GM12878 (cell line): Measurements from ENCODE around the gene RNF130.

Experiments used
- BACH1 ChIP-seq: fragments of 450-650 bp; IDR thresholded peaks from 2 replicates; pipeline ENCODE4 v1.6.1; 2017; ENCODE audit warnings: mild to moderate bottlenecking, borderline replicate concordance
- CHD4 ChIP-seq: fragments of 200-600 bp; sonication (generic); IDR thresholded peaks from 2 replicates; pipeline ENCODE4 v1.6.1; 2016; ENCODE audit warnings: mild to moderate bottlenecking
- EP300 ChIP-seq, 2 experiments: fragments of 150-350 bp in 1 of 2; IDR thresholded peaks; 2 replicates each; pipeline ENCODE4 v1.6.1; 2011 to 2012; ENCODE audit warnings: low read depth in 2 of 2, low read length in 2 of 2, borderline replicate concordance in 1 of 2, improper control_type of control experiment in 1 of 2, inconsistent platforms in 1 of 2; ENCODE audit not compliant: control insufficient read depth in 1 of 2
- HDAC2 ChIP-seq: fragments of 200-600 bp; sonication (generic); IDR thresholded peaks from 2 replicates; pipeline ENCODE4 v1.6.1; 2017
- JUND ChIP-seq: IDR thresholded peaks from 2 replicates; pipeline ENCODE4 v1.6.1; 2012; ENCODE audit warnings: low read depth, mild to moderate bottlenecking, low read length, improper control_type of control experiment, moderate library complexity
- NBN ChIP-seq: fragments of 450-650 bp; IDR thresholded peaks from 2 replicates; pipeline ENCODE4 v1.6.1; 2016
- PML ChIP-seq: IDR thresholded peaks from 2 replicates; pipeline ENCODE4 v1.6.1; 2012; ENCODE audit warnings: low read length, inconsistent platforms
- POLR2A ChIP-seq: IDR thresholded peaks from 2 replicates; pipeline ENCODE4 v1.6.1; 2011; ENCODE audit warnings: low read depth, mild to moderate bottlenecking, low read length
- POLR2AphosphoS5 ChIP-seq: IDR thresholded peaks from 2 replicates; pipeline ENCODE4 v1.6.1; 2011; ENCODE audit warnings: mild to moderate bottlenecking, low read length, inconsistent platforms
- RUNX3 ChIP-seq: IDR thresholded peaks from 2 replicates; pipeline ENCODE4 v1.6.1; 2012; ENCODE audit warnings: low read length, inconsistent platforms
- TCF7 ChIP-seq: IDR thresholded peaks from 2 replicates; pipeline ENCODE4 v1.6.1; 2014; ENCODE audit warnings: antibody characterized with exemption, borderline replicate concordance
- YY1 ChIP-seq: IDR thresholded peaks from 2 replicates; pipeline ENCODE4 v1.6.1; 2011; ENCODE audit warnings: low read depth, mild to moderate bottlenecking, low read length
- TF ChIP-seq, protein P1 (sequence below): IDR thresholded peaks from 2 replicates; pipeline ENCODE4 v1.6.1; 2011; ENCODE audit warnings: low read depth, low read length, improper control_type of control experiment, borderline replicate concordance
- TF ChIP-seq, protein P2 (sequence below): IDR thresholded peaks from 2 replicates; pipeline ENCODE4 v1.6.1; 2012; ENCODE audit warnings: low read depth, low read length, improper control_type of control experiment

DNA sequence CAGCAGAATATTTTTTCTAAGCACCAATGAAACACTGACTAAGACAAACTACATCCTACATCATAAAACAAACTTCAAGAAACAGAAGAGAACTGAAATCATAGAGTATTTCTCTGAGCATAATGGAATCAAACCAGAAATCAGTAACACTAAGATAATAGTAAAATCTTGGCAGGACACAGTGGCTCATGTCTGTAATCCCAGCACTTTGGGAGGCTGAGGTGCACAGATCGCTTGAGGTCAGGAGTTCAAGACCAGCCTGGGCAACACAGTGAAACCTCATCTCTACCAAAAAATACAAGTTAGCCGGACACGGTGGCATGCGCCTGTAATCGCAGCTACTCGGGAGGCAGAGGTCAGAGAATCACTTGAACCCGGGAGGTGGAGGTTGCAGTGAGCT is 63.1 kb downstream of the RNF130 start:
- TF ChIP-seq, protein P1, sequence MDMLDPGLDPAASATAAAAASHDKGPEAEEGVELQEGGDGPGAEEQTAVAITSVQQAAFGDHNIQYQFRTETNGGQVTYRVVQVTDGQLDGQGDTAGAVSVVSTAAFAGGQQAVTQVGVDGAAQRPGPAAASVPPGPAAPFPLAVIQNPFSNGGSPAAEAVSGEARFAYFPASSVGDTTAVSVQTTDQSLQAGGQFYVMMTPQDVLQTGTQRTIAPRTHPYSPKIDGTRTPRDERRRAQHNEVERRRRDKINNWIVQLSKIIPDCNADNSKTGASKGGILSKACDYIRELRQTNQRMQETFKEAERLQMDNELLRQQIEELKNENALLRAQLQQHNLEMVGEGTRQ = no peak
- no peak for TF ChIP-seq POLR2A
- no peak for TF ChIP-seq HDAC2
- no peak for TF ChIP-seq RUNX3
- no peak for TF ChIP-seq EP300 (IDR thresholded peaks at IDR 0.05; ENCODE audit: borderline replicate concordance in 1 of 2, control insufficient read depth in 1 of 2, low read depth in 2 of 2, low read length in 2 of 2)
- TF ChIP-seq, protein P2, sequence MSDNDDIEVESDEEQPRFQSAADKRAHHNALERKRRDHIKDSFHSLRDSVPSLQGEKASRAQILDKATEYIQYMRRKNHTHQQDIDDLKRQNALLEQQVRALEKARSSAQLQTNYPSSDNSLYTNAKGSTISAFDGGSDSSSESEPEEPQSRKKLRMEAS = no peak
- TF ChIP-seq NBN = no peak
- TF ChIP-seq JUND = no peak
- TF ChIP-seq BACH1 = no peak
- no peak for TF ChIP-seq TCF7
- no peak for TF ChIP-seq YY1
- TF ChIP-seq POLR2AphosphoS5 = no peak
- TF ChIP-seq CHD4 = no peak
- TF ChIP-seq PML = no peak
